GM06990 (cell line): Measurements from ENCODE around the gene ZFAND6.

ENCODE experiments used
- DNase-seq: peaks from one replicate; pipeline ENCODE4 v3.0.0-alpha.2; 2011; ENCODE audit not compliant: insufficient read length; ENCODE audit errors: extremely low read depth
- H3K27me3 ChIP-seq: replicated peaks from 2 replicates; pipeline ENCODE4 v1.6.0; 2011; ENCODE audit warnings: low read length; ENCODE audit not compliant: control insufficient read depth, insufficient read depth
- H3K36me3 ChIP-seq: 2 replicates; pipeline ENCODE4 v1.5.1; 2011; ENCODE audit warnings: low read length; ENCODE audit not compliant: control insufficient read depth, insufficient read depth
- H3K4me3 ChIP-seq: replicated peaks from 2 replicates; pipeline ENCODE4 v1.5.1; 2011; ENCODE audit warnings: low read depth, mild to moderate bottlenecking, control low read depth, low read length
- CTCF ChIP-seq: IDR thresholded peaks from 2 replicates; pipeline ENCODE4 v1.5.1; 2011; ENCODE audit warnings: low read length, control low read depth, mild to moderate bottlenecking, inconsistent platforms; ENCODE audit not compliant: insufficient read depth, poor library complexity, severe bottlenecking

ZFAND6 gene

GRCh38 chr15:80185152-80185551 lies 125.7 kb downstream of the ZFAND6 start:
- no peak for TF ChIP-seq CTCF
- no peak for DNase-seq
- Histone ChIP-seq H3K27me3 (no peaks in the 10 kb centered on the region), H3K4me3 (no peak overlapping the region), H3K36me3 (peaks cover 13% of the 10 kb centered on the region)

- TF ChIP-seq CTCF = no peak
- Histone ChIP-seq H3K4me3 (no peak overlapping the region), H3K27me3 (no peaks in the 10 kb centered on the region), H3K36me3 (peaks cover 9% of the 10 kb centered on the region)
- no peak for DNase-seq
Observed at GRCh38 chr15:80186066-80186465, 126.6 kb downstream of the ZFAND6 start.

GRCh38 chr15:80186597-80186996 lies 127.1 kb downstream of the ZFAND6 start:
- Histone ChIP-seq H3K36me3 (peaks cover 8% of the 10 kb centered on the region), H3K27me3 (no peaks in the 10 kb centered on the region), H3K4me3 (no peak overlapping the region)
- no peak for TF ChIP-seq CTCF
- no peak for DNase-seq
